Measurements from ENCODE around the gene PA2G4.
"Not testable (repeated sequence)": the region's sequence is repeated elsewhere in the genome, so short reads cannot be mapped to it uniquely, and the experiment has no call there.

PA2G4 gene

GRCh38 chr12:56107242-56107641 lies 2.9 kb downstream of the PA2G4 start:
- TF ChIP-seq POU2F2 (IDR thresholded peaks at IDR 0.05; ENCODE audit: low read depth, low read length): no peak
- no peak for FAIRE-seq

DNA sequence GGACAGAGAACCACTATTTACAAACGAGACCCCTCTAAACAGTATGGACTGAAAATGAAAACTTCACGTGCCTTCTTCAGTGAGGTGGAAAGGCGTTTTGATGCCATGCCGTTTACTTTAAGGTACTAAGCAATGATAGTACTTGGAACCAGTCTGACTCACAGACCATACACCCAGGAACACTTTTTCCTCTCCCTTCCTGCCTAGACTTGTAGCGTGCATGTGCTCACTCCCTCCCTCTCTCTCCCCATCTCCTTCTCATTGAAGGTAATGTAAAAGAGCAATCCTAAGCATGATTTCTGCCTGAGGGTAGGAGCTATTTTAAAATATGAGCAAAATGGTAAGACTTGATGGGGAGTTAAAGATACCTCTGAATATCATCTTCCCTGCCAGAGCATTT lies 6.2 kb downstream of the PA2G4 start:
- FAIRE-seq (no peak), DNase-seq (ENCODE audit: insufficient read length, low spot score) (no peak)
- TF ChIP-seq POLR2A (IDR thresholded peaks at IDR 0.05; ENCODE audit: low read depth, low read length): no peak
- TF ChIP-seq TAF1 (IDR thresholded peaks at IDR 0.05; ENCODE audit: low read depth, low read length): no peak
- no peak for TF ChIP-seq SPI1 (IDR thresholded peaks at IDR 0.05; ENCODE audit: low read depth, low read length)
- no peak for TF ChIP-seq POLR2AphosphoS5 (IDR thresholded peaks at IDR 0.05; ENCODE audit: low read depth, low read length)
- TF ChIP-seq POU2F2 (IDR thresholded peaks at IDR 0.05; ENCODE audit: low read depth, low read length): no peak
- no peak for TF ChIP-seq PAX5 (IDR thresholded peaks at IDR 0.05; ENCODE audit: insufficient read depth, low read length, severe bottlenecking)

More at GRCh38 chr12:56107242-56107641, 2.9 kb downstream of the PA2G4 start:
- no peak for DNase-seq (ENCODE audit: insufficient read length, low spot score)

GRCh38 chr12:56114084-56114483 lies 9.7 kb downstream of the PA2G4 start:
- no peak for DNase-seq (ENCODE audit: insufficient read length, low spot score)
- no peak for FAIRE-seq
- TF ChIP-seq POLR2AphosphoS5 (IDR thresholded peaks at IDR 0.05; ENCODE audit: low read depth, low read length): no peak
- no peak for TF ChIP-seq PAX5 (IDR thresholded peaks at IDR 0.05; ENCODE audit: insufficient read depth, low read length, severe bottlenecking)
- no peak for TF ChIP-seq TAF1 (IDR thresholded peaks at IDR 0.05; ENCODE audit: low read depth, low read length)
- TF ChIP-seq SPI1 (IDR thresholded peaks at IDR 0.05; ENCODE audit: low read depth, low read length): no peak
- TF ChIP-seq POLR2A (IDR thresholded peaks at IDR 0.05; ENCODE audit: low read depth, low read length): 0 out of 2 replicates have a peak, but pooled peaks have one; percentile 14
- no peak for TF ChIP-seq POU2F2 (IDR thresholded peaks at IDR 0.05; ENCODE audit: low read depth, low read length)

GRCh38 chr12:56115329-56115728 lies 11.0 kb downstream of the PA2G4 start:
- FAIRE-seq (no peak), DNase-seq (ENCODE audit: insufficient read length, low spot score) (no peak)
- TF ChIP-seq POLR2A (IDR thresholded peaks at IDR 0.05; ENCODE audit: low read depth, low read length) (no peak), TAF1 (IDR thresholded peaks at IDR 0.05; ENCODE audit: low read depth, low read length) (no peak), POU2F2 (IDR thresholded peaks at IDR 0.05; ENCODE audit: low read depth, low read length) (no peak), SPI1 (IDR thresholded peaks at IDR 0.05; ENCODE audit: low read depth, low read length) (no peak), POLR2AphosphoS5 (IDR thresholded peaks at IDR 0.05; ENCODE audit: low read depth, low read length) (no peak), PAX5 (IDR thresholded peaks at IDR 0.05; ENCODE audit: insufficient read depth, low read length, severe bottlenecking) (no peak)

GRCh38 chr12:56116267-56117081 lies 12.1 kb downstream of the PA2G4 start, which contains the start of gene RPL41:
Gene RPL41 (plus strand): TSS chr12:56116633.
- no peak for DNase-seq (ENCODE audit: insufficient read length, low spot score)
- no peak for TF ChIP-seq PAX5 (IDR thresholded peaks at IDR 0.05; ENCODE audit: insufficient read depth, low read length, severe bottlenecking)
- TF ChIP-seq POLR2AphosphoS5 (IDR thresholded peaks at IDR 0.05; ENCODE audit: low read depth, low read length): peak; percentile 100
- TF ChIP-seq POU2F2 (IDR thresholded peaks at IDR 0.05; ENCODE audit: low read depth, low read length): peak; percentile 96
- TF ChIP-seq SPI1 (IDR thresholded peaks at IDR 0.05; ENCODE audit: low read depth, low read length): peak; percentile 79
- TF ChIP-seq POLR2A (IDR thresholded peaks at IDR 0.05; ENCODE audit: low read depth, low read length): peak; percentile 100
- peak; percentile 99 for TF ChIP-seq TAF1 (IDR thresholded peaks at IDR 0.05; ENCODE audit: low read depth, low read length)
- peak; percentile 94 for FAIRE-seq

- not testable (repeated sequence) for FAIRE-seq; DNase-seq (ENCODE audit: insufficient read length, low spot score)
These were observed 12.8 kb downstream of the PA2G4 start for GRCh38 chr12:56117082-56117706.

DNA sequence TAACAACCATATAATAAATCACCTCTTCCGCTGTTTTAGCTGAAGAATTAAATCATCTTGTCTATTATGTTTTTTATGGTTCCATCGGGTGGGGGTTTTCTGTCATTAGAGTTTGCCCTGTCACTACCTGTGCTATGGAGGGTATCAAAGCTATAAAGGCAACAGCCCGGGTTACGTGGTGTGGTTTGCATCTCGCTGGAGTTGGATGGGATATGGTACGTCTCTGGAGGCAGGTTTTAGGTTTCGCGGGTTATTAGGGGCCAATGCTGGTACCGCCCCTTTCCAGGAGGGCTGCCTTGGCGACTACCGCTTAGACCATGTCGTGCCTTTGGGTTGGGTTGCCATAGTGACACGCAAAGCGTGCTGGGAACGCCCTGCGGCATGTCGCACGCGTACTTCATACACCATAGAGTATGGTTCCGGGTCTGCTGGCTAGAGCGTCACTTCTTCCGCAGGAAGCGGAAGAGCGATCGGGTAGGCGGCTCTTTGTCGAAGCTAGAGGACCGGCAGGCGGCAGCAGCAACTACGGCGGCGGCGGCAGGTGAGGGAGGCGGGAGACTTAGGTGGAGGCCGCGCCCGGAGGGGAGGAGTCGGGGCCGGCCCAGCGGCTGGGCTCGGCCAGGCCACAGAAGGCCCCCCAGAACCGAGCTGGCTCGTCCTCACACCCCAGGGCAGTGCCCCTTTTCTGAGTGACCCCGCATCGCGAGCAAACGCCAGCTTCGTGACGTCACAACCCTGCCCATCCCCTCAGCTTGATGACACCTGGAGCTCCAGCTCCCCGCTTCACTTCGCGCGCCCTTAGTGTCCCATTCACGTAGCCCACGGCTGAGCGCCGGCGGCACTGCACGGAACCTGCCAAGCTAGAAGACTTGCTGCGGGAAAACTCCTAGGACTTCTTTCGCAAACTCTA lies 13.7 kb downstream of the PA2G4 start, which contains the start of gene ZC3H10:
TSS of gene ZC3H10 (plus strand) at position 489 of the 910 bp plus-strand sequence. CDS start 2,297 bp downstream, outside the sequence.
- TF ChIP-seq TAF1 (IDR thresholded peaks at IDR 0.05; ENCODE audit: low read depth, low read length): peak; percentile 28; the same call in 1 of the 2 replicates
- peak; percentile 98 for TF ChIP-seq POU2F2 (IDR thresholded peaks at IDR 0.05; ENCODE audit: low read depth, low read length)
- peak; percentile 100 for TF ChIP-seq POLR2AphosphoS5 (IDR thresholded peaks at IDR 0.05; ENCODE audit: low read depth, low read length)
- peak; percentile 99 for TF ChIP-seq POLR2A (IDR thresholded peaks at IDR 0.05; ENCODE audit: low read depth, low read length)
- no peak for TF ChIP-seq PAX5 (IDR thresholded peaks at IDR 0.05; ENCODE audit: insufficient read depth, low read length, severe bottlenecking)
- peak; percentile 55 for TF ChIP-seq SPI1 (IDR thresholded peaks at IDR 0.05; ENCODE audit: low read depth, low read length)
- FAIRE-seq: peak; percentile 100
- peak; percentile 88 for DNase-seq (ENCODE audit: insufficient read length, low spot score)

GRCh38 chr12:56118688-56119357 lies 14.5 kb downstream of the PA2G4 start:
- FAIRE-seq (no peak), DNase-seq (ENCODE audit: insufficient read length, low spot score) (no peak)
- TF ChIP-seq SPI1 (IDR thresholded peaks at IDR 0.05; ENCODE audit: low read depth, low read length) (peak; percentile 20; the same call in 1 of the 2 replicates), PAX5 (IDR thresholded peaks at IDR 0.05; ENCODE audit: insufficient read depth, low read length, severe bottlenecking) (no peak), POU2F2 (IDR thresholded peaks at IDR 0.05; ENCODE audit: low read depth, low read length) (no peak), TAF1 (IDR thresholded peaks at IDR 0.05; ENCODE audit: low read depth, low read length) (no peak)

GRCh38 chr12:56119361-56119796 lies 15.0 kb downstream of the PA2G4 start:
- FAIRE-seq (no peak), DNase-seq (ENCODE audit: insufficient read length, low spot score) (no peak)
- TF ChIP-seq POU2F2 (IDR thresholded peaks at IDR 0.05; ENCODE audit: low read depth, low read length) (no peak), POLR2AphosphoS5 (IDR thresholded peaks at IDR 0.05; ENCODE audit: low read depth, low read length) (no peak), SPI1 (IDR thresholded peaks at IDR 0.05; ENCODE audit: low read depth, low read length) (no peak), POLR2A (IDR thresholded peaks at IDR 0.05; ENCODE audit: low read depth, low read length) (no peak), PAX5 (IDR thresholded peaks at IDR 0.05; ENCODE audit: insufficient read depth, low read length, severe bottlenecking) (no peak), TAF1 (IDR thresholded peaks at IDR 0.05; ENCODE audit: low read depth, low read length) (no peak)
